Heart left ventricle (tissue), 16 donors: ENCODE measurements around the gene TEX26. TPM values are rescaled to one million over a fixed set of nuclear protein-coding genes. Genes with fewer than 3 reads are reported as not detected.

Source experiments
- ATAC-seq, 4 donors: fragments of 200-7000 bp; cut with Tn5 transposase; one replicate each; pipeline ENCODE4 v1.9.1; 2020 to 2022; ENCODE audit warnings: moderate library complexity in 4 of 4, mild to moderate bottlenecking in 3 of 4, moderate number of reproducible peaks in 1 of 4
- DNase-seq, 5 donors: peaks; one replicate each; pipeline ENCODE4 v3.0.0-alpha.2; 2020
- H3K27ac ChIP-seq, 12 donors: fragments of 200-600 bp; sonication (generic) in 4 of 12; one replicate each; pipeline versions ENCODE4 v1.5.0 to v1.8.0; 2016 to 2022; ENCODE audit warnings: mild to moderate bottlenecking in 2 of 12
- H3K27me3 ChIP-seq, 9 donors: fragments of 200-600 bp; sonication (generic) in 2 of 9; one replicate each; pipeline versions ENCODE4 v1.5.1 to v1.8.0; 2016 to 2022; ENCODE audit warnings: mild to moderate bottlenecking in 3 of 9
- H3K36me3 ChIP-seq, 9 donors: fragments of 200-600 bp; sonication (generic) in 2 of 9; one replicate each; pipeline versions ENCODE4 v1.5.0 to v1.8.0; 2018 to 2022; ENCODE audit warnings: mild to moderate bottlenecking in 2 of 9
- H3K4me1 ChIP-seq, 12 donors: fragments of 200-600 bp; sonication (generic) in 4 of 12; one replicate each; pipeline versions ENCODE4 v1.5.0 to v1.8.0; 2016 to 2022; ENCODE audit warnings: mild to moderate bottlenecking in 3 of 12
- H3K4me3 ChIP-seq, 12 donors: fragments of 200-600 bp; sonication (generic) in 4 of 12; one replicate each; pipeline versions ENCODE4 v1.5.0 to v1.8.0; 2017 to 2022; ENCODE audit warnings: mild to moderate bottlenecking in 9 of 12, moderate library complexity in 4 of 12
- H3K9me3 ChIP-seq, 12 donors: fragments of 200-600 bp; sonication (generic) in 4 of 12; one replicate each; pipeline versions ENCODE4 v1.5.0 to v1.8.0; 2016 to 2022; ENCODE audit warnings: mild to moderate bottlenecking in 1 of 12
- CTCF ChIP-seq, 12 donors: fragments of 200-600 bp; sonication (generic) in 4 of 12; IDR thresholded peaks; one replicate each; pipeline versions ENCODE4 v1.5.0 to v1.8.0; 2018 to 2022; ENCODE audit warnings: antibody characterized with exemption in 12 of 12, mild to moderate bottlenecking in 5 of 12
- POLR2A ChIP-seq, 2 donors: fragments of 450-650 bp; IDR thresholded peaks; one replicate each; pipeline ENCODE4 v1.6.1; 2017; ENCODE audit warnings: antibody characterized with exemption in 2 of 2, mild to moderate bottlenecking in 2 of 2, moderate library complexity in 2 of 2
- WGBS, 4 donors: extraction: QIAGEN DNeasy Blood & Tissue Kit in 2 of 4; methylation state at CpG; one replicate each; pipeline versions ENCODE4 v1.1.5 to v1.1.7; 2013 to 2018; 5-methylcytosine and 5-hydroxymethylcytosine counted together
- intact Hi-C, 10 donors: fragments of 100-400 bp; cut with DNase I; formaldehyde crosslinking; loops; one replicate each; pipeline versions ENCODE4 v1.11.1 to v1.14.2; 2022
- polyA plus RNA-seq, 2 donors: library from polyadenylated mRNA; stranded (reverse); fragments of 200-250 nt; gene quantifications; one replicate each; pipeline ENCODE4 v1.2.3, GENCODE V29; 2013
- total RNA-seq, 9 donors: library from RNA; depleted of rRNA in 2 of 9; stranded (reverse); fragments of >200 nt in 2 of 9; fragmentation: NEBNext Ultra II Directional in 3 of 9; extraction: Animal tissue kit (Norgen Biotek cat#: 25700) in 3 of 9; gene quantifications; one replicate each; pipeline versions ENCODE4 v1.1.0 to v1.2.4, GENCODE V29; 2016 to 2023
- donor health status: ischemic (EF 13 %, LVEDD 7.1; RV severe dilation, severe dysfunction).
- donor health status: healthy with polysubstance abuse.
- donor health status: DM: no; HTN: yes; CAD: no.
- donor health status: DM: no; HTN: no; CAD: no.
- donor health status: ischemic (EF 25% LVEDD 6.9; RV normal size, moderate dysfunction).
- donor health status: ischemic (EF 25% LVEDD 5.7; RV mildly dilated, moderate dysfunction).
- donor health status: healthy.
- donor health status: DM: yes; HTN: yes; CAD: no.
- donor health status: ischemic (EF 35%, LVEDD 5.7; RV mildly dilated, moderate dysfunction).
- donor health status: nonischemic (EF 11% LVEDD 7.7; RV severe dilation, severe dysfunction).
- donor health status: DM: yes; HTN: yes; CAD: no.
- donor health status: PGD.
- donor health status: ischemic (EF 29% LVEDD 5.4; RV normal size, mild dysfunction).
- donor health status: nonischemic (EF 23%, LVEDD 6.1; RV moderate dilation, normal function).

Gene TEX26
- total and polyA plus RNA-seq, 11 donors: not detected

- Histone ChIP-seq H3K27ac (no peak overlapping the region), H3K4me3 (peak overlapping the region in 2 of 12 donors; percentile 16 to 40), H3K9me3 (peaks cover 0 to 6% (median 1%) of the 10 kb centered on the region in 12 donors), H3K36me3 (no peaks in the 10 kb centered on the region), H3K4me1 (peaks cover 0 to 12% (median 2%) of the 10 kb centered on the region in 12 donors), H3K27me3 (peaks cover 0 to 21% (median 3%) of the 10 kb centered on the region in 9 donors)
- ATAC-seq (peak in 1 of 4 donors; percentile 11), DNase-seq (no peak)
- no peak for TF ChIP-seq CTCF (IDR thresholded peaks at IDR 0.05)
- TF ChIP-seq POLR2A (IDR thresholded peaks at IDR 0.05): no peak
- intact Hi-C loops: no loop called here
- WGBS, 4 donors: 75 to 86% (median 81%) methylated on average over 3 of the region's 3 CpGs
Measured at GRCh38 chr13:30933354-30933670, 856 bp downstream of the TEX26 start.

- intact Hi-C loops: no loop called here
- WGBS, 4 donors: 57 to 75% (median 68%) methylated on average over 4 to 6 of the region's 6 CpGs
- no peak for TF ChIP-seq POLR2A (IDR thresholded peaks at IDR 0.05)
- TF ChIP-seq CTCF (IDR thresholded peaks at IDR 0.05): no peak
Measured at GRCh38 chr13:30934381-30934780, 1.9 kb downstream of the TEX26 start.

DNA sequence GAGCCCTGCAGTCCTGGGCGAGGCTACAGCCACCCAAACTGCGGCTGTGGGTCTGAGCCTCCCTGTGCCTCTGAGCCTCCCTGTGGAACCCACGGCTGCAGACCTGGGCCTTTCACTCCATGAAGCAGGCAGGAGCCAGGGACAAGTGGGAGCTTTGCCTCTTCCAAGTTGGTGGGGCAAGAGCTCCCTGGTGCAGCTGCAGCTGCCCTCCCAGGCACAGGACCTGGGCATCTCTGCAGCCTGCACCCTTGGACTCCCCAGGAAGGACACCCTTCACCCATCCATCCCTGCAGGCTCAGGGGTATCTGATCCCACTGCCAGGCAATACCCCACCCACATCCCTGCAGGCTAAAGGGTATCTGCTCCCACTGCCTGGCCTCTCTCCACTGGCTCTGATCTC, 2.3 kb downstream of the TEX26 start:
- ATAC-seq (no peak), DNase-seq (peak in 1 of 5 donors; percentile 54)
- no peak overlapping the region for H3K4me3 ChIP-seq
- intact Hi-C loops: no loop called here
- 90 to 100% (median 93%) methylated on average over 2 to 3 of the region's 3 CpGs; no CpG with 5 or more reads in 1 of the 4 donors for WGBS, 4 donors
- no peak overlapping the region for H3K27ac ChIP-seq
- peaks cover 0 to 21% (median 3%) of the 10 kb centered on the region in 9 donors for H3K27me3 ChIP-seq
- H3K9me3 ChIP-seq: peaks cover 0 to 13% (median 1%) of the 10 kb centered on the region in 12 donors
- H3K4me1 ChIP-seq: peaks cover 0 to 12% (median 2%) of the 10 kb centered on the region in 12 donors
- no peaks in the 10 kb centered on the region for H3K36me3 ChIP-seq
- no peak for TF ChIP-seq POLR2A (IDR thresholded peaks at IDR 0.05)

More at GRCh38 chr13:30934381-30934780, 1.9 kb downstream of the TEX26 start:
- H3K27me3 ChIP-seq: peaks cover 0 to 21% (median 3%) of the 10 kb centered on the region in 9 donors
- no peak overlapping the region for H3K4me3 ChIP-seq
- peaks cover 0 to 12% (median 2%) of the 10 kb centered on the region in 12 donors for H3K4me1 ChIP-seq
- ATAC-seq (no peak), DNase-seq (no peak)
- H3K9me3 ChIP-seq: peaks cover 0 to 13% (median 1%) of the 10 kb centered on the region in 12 donors
- no peak overlapping the region for H3K27ac ChIP-seq
- H3K36me3 ChIP-seq: no peaks in the 10 kb centered on the region

- no peak for ATAC-seq
- Histone ChIP-seq H3K27me3 (peaks cover 0 to 21% (median 3%) of the 10 kb centered on the region in 9 donors), H3K4me3 (no peak overlapping the region), H3K9me3 (peaks cover 0 to 13% (median 1%) of the 10 kb centered on the region in 12 donors), H3K27ac (no peak overlapping the region), H3K36me3 (no peaks in the 10 kb centered on the region), H3K4me1 (peaks cover 0 to 12% (median 2%) of the 10 kb centered on the region in 12 donors)
- 71 to 80% (median 77%) methylated on average over 4 of the region's 4 CpGs for WGBS, 4 donors
- TF ChIP-seq CTCF (IDR thresholded peaks at IDR 0.05) (no peak), POLR2A (IDR thresholded peaks at IDR 0.05) (no peak)
- intact Hi-C loops: no loop called here
- DNase-seq: no peak
Measured at GRCh38 chr13:30936971-30937370, 4.5 kb downstream of the TEX26 start.

GRCh38 chr13:30943881-30944280, 11.4 kb downstream of the TEX26 start:
- ATAC-seq (no peak), DNase-seq (no peak)
- no peaks in the 10 kb centered on the region for H3K27me3 ChIP-seq
- no peaks in the 10 kb centered on the region for H3K36me3 ChIP-seq
- no peak overlapping the region for H3K27ac ChIP-seq
- 78 to 87% (median 84%) methylated on average over 3 of the region's 3 CpGs for WGBS, 4 donors
- TF ChIP-seq CTCF (IDR thresholded peaks at IDR 0.05): no peak
- no peak for TF ChIP-seq POLR2A (IDR thresholded peaks at IDR 0.05)
- peaks cover 0 to 22% (median 2%) of the 10 kb centered on the region in 12 donors for H3K9me3 ChIP-seq
- H3K4me1 ChIP-seq: no peaks in the 10 kb centered on the region
- H3K4me3 ChIP-seq: no peak overlapping the region
- intact Hi-C loops: no loop called here
